DMS153 (cell line): ENCODE measurements around the gene GCH1.

Experiments used
- DNase-seq: peaks from one replicate; lab custom pipeline; 2025; lab: John Stamatoyannopoulos, UW

Gene GCH1

DNA sequence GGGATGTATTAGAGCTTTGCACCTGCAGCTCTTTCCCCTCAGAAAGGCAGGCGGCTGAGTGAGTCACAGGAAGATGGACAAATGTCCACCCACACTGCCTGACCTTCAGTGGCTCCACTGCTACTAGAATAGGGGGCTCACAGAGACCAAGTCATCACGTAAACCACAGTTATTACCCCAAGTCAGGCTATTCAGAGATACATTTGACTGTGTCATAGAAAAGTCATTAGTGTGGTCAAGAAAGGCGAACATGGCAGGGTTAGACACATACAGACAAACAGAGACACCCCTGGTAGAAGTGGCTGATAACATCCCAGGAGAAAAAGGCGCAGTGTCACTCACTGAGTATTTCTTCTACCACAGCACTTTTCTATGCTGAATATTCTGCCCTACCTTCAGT, 36.0 kb downstream of the GCH1 start:
- DNase-seq, result no peak

DNA sequence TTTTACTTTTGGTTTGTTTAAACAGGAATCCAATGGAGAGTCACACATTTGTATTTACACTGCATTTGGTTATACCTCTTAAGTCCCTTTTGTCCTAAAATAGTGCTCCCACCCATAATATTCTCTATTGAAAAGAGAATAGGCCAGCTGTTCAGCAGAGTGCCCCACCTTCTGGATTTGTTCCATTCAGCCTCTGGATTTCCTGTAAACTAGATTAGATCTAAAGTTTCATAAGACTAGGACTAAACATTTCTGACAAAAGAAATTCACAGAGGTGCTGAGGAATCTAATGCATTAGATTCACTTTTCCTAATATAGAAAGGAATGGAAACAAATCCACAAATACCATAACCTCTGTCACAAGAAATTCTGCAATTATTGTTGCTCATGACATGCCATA, 38.1 kb downstream of the GCH1 start:
- no peak for DNase-seq

DNA sequence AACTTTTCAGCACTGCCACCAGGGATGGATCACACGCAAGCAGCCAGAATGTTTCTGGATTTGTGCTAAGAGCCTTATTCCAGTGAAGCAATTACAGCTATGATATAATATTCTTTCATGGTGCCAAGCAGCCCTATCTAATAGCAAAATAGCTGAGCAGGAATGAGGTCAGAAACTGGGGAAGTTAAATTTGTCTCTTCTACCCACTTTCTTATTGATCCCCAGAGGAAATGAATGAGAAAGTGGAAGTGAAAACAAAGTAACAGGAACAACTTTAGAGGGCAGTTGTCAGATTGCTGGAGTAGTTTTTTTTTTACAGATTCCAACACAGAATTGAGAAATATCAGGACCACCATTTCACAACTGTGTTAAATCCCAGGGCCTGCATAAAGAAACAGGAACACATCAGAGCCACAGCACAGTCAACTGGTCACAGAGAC, 44.8 kb downstream of the GCH1 start:
- no peak for DNase-seq

DNA sequence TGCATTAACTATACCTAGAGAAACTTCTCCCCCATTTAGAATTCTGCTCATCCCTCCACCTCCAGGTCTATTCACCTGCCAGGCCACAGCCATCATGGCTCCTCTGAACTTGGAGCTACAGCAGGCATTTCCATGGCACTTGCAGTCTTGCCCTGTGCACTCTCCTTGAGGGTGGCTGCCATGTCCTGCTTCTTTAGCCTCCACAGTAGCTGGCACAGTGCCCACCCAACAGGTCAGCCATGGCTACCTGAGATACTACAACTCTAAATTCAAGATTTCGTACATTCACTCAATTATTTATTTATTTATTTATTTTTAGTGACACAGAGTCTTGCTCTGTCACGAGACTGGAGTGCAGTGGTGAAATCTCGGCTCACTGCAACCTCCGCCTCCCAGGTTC, 46.5 kb downstream of the GCH1 start:
- no peak for DNase-seq

DNA sequence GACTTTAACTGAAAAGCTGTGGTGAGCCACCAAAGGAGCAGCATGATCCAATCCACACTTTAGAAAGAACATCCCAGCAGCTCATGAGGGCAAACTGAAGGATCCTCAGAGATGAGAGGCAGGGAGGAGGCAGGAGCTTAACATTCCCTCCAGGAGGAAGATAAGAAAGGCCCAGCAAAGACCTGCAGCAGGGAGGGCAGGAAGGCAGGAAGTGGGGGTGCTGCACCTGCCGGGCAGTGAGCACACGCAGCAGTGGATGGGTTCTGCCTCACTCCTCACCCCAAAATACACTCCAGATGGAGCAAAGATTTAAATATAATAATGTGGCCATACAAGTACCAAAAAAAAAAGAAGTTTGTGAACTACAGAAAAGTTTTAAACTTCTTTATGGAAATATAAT, 48.4 kb downstream of the GCH1 start:
- no peak for DNase-seq

DNA sequence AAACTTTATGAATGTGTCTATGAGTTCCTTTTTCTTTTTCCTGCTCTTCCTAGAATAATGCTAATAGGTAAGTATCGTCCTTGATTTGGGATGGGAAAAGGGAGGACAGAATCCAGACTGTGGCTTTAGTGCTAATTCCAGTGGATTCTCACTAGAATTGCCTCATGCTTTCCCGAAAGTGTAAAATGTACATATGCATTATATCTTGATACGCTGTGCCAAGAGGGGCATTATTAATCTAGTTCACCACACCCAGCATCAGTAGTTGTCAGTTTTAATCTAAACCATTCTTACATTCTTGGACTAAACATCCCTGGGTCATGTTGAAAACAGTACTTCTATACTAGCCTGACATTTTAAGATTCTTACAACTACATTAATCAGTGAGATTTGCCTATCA, 49.3 kb downstream of the GCH1 start:
- DNase-seq, result no peak

DNA sequence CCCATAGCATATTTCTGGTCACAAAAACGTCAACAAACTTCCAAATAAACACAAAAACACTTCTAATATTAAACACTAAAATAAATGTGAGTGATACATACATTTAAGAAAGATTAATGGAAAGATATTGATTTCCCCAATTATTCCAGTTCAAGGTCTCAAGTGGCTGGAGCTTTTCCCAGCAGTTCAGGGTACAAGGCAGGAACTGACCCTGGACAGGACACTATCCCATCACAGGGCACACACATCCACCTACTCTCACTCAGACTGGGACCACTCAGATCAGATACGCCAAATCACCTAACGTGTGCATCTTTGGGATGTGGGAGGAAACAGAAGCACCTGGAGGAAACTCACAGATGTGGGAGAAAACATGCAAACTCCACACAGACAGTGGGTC, 50.4 kb downstream of the GCH1 start:
- no peak for DNase-seq

DNA sequence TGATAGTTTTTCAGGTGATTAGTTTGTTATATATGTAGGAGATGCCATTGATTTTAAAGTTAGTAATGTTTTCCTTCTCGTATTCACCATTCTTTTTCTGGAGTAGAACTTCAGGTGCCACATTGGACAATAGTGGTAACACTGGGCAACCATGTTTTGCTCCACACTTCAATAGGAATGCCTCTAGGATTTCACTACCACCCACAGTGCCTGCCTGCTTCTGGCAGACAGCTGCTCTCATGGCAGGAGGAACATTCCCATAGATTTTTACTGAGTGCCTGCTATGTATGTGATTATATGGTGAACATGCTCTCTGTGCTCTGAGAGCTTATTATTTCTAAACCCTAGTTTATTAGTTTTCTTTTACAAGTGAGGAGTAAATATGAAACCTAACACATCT, 53.7 kb downstream of the GCH1 start:
- DNase-seq, result no peak

DNA sequence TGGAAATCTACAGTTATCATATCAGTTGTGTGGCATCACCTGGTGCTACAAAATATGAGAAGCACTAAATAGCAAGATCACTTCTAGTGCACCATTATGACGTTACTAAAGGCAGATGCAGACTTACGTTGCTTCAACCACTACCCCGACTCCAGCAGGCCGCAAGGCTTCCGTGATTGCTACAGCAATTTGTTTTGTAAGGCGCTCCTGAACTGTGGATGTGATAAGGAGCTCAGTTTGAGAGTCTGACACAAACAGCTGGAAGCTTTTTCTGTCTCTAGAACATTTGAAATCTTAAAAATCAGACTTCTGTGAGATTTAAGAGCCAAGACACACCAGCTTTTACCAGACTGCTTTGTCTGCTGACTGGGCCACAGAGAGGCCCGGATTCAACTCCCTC, 57.0 kb downstream of the GCH1 start:
- DNase-seq, result no peak

DNA sequence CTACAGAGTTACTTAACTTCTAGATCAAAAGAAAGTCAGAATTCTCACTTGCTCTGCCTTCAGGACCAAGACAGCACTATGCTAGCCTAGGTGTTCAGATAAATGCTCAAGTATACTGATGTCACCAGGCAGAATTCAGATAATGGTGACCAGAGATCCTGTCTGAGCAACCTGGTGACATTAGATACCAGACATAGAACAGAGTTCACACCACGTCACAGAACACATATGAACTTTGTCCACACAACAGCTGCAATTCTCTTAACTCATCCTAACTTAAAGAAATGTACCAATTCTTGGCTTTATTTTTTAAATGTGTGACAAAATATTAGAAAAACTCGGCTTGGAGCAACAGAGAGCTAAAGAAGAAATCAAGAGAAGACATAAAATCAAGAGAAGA, 58.1 kb downstream of the GCH1 start:
- DNase-seq, result no peak

DNA sequence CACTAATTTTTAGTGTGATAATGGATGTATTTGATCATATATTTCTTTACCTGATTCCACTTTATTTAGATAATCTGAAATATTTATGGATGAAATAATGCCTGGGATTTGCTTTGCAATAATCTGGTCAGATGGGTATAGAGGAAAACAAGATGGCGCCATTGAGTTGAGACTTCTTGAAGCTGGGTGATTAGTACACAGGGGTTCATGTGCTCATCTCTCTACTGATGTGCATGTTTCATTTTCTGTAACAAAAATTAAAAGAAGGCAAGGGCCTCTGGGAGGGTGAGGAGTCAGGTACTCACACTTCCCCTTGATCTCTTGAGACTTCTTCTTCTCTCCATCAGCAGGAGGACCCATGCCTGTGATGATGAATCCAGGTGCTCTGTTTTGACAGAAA, 61.8 kb downstream of the GCH1 start:
- no peak for DNase-seq

DNA sequence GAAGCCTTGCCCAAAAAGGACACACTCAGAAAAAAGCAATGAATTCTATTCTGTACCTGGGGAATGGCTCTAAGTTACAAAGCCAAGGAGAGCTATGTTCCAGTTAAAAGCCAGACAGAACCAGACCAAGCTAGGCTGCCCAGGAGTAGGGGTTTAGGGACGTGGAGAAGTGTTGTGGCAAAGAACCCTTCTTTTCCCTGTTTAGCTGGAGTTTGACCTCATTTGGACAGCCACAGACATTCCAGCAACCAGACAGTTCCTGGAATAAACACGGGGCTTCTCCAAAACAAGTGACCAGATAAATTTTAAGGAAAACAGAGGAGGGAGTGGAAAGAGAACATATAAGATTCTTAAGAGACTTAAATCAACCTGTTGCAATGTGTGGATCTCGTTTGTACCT, 62.3 kb downstream of the GCH1 start:
- no peak for DNase-seq

DNA sequence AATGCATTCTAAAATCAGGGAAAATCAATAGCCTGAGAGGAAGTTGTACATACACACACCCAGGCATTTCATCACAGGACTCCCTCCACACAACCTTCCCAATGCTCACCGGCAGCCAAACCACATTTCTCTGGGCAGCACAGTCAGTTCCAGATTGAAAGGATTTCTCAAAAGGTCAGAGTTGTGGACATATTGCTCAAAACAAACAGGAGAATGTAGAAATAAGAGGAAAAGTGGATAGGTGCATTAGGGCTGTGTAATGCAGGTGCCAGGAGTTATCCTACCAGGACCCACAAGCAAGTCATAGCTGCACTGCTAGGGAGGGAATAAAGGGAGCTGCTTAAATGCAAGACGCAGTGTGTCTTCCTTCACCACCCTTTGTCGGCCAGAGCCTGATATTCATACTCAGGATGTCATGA, 62.9 kb downstream of the GCH1 start:
- no peak for DNase-seq

DNA sequence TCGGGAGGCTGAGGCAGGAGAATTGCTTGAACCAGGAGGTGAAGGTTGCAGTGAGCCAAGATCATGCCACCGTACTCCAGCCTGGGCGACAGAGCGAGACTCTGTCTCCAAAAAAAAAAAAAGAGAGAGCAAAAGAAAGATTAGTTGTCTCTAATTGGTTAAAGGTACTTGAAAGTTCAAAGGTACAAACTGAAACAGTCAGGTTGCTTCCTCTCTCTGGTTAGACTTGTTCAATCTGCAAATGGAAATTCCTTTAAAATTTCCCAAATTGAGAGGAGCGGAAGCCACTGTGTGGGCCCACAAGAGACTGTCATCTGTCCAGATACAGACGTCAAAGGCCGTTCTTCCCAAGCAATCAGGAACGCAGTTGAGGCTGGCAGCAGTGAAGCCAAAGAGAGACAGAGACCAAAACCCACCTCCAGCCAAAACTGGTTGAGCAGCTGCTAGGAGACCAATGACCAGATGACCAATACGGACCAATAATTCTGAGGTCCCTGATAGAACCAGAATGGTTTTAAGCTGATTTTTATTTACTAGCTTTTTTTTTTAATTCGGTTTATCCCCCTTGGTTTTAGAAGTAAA, 63.6 kb downstream of the GCH1 start:
- DNase-seq, result no peak

DNA sequence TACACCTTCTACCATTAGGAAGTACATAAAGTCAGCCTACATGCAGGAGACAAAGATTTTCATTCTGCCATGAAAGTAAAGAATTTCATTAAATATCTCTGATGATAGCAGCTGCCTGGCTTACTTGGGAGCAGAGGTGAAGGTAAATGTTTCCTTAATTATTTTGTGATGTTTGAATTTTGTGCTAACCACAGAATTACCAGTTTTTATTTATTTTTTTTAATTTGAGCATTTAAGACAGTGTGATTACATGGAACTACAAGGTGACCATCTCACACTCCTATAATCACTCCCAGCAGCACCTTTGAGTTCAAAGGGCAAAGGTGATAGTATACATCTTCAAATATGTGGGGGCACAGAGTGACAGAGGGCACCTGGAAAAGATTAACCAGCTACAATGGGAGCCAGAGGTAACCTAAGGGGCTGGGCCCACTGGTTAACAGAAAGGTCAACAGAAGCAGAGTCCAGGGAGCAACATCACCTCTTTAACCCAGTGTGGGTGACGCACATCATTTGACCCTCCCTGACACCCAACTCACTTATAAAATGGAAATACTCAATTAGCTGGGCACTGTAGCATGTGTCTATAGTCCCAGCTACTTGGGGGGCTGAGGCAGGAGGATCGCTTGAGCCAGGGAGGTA, 65.0 kb downstream of the GCH1 start:
- no peak for DNase-seq

DNA sequence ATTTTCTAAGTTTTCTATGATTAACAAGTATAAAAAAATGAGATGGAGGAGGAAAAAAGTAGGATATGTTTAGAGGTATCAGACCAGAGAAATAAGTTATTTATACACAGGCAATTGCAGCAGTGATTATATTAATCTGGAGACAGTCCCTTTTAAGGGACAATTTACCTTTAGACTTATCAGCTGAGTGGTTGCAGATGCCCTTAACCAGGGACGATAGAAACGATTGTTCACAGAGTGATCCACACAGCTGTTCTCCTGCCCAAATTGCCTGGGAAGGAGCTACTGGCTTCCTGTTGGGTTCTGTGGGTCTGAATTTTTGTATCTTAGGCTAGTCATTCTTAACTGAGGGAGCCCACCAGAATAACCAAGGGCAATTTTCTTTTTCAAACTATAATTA, 66.4 kb downstream of the GCH1 start:
- DNase-seq, result no peak

DNA sequence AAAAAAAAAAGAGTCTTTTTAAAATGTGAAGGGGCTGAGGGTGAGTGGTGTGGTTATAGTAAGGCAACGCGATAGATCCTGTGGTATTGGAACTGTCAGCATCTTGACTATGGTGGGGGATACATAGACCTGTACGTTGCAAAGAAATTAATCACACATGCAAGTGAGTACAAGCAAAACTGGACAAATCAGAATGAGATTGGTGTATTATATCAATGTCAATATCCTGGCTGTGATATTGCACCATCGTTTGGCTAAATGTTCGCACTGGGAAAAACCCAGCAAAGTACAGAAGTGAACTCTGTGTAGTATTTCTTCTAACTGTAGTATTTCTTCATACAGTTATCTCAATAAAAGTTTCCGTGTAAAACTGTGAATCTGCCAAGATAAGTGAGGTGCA, 67.9 kb downstream of the GCH1 start:
- DNase-seq, result no peak

DNA sequence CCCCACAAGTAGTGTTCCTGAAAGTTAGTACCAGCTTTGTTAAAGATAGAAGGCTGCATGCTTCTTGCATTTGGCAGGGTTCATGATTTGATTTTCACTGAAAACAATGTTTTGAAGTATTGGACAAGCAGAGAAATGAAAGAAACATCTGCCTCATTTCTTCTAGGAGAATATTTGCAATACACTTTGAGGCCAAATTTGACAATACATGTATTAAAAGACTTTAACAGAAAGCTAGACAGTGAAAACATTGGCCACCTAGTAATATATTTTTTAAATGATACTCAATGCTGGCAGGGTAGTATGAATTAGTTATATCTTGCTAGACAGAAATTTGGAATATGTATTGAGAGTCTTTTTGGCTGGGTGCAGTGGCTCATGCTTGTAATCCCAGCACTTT, 68.5 kb downstream of the GCH1 start:
- no peak for DNase-seq

DNA sequence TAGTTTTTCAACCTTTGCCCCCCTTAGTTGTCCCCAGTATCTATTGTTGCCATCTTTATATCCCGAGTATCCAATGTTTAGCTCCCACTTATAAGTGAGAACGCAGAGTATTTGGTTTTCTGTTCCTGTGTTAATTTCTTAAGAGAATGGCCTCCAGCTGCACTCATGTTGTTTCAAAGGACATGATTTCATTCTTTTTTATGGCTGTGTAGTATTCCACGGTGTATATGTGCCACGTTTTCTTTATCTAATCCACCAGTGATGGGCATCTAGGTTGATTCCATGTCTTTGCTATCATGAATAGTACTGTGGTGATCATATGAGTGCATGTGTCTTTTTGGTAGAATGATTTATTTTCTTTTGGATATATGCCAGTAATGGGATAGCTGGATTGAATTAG, 72.0 kb downstream of the GCH1 start:
- DNase-seq, result no peak

DNA sequence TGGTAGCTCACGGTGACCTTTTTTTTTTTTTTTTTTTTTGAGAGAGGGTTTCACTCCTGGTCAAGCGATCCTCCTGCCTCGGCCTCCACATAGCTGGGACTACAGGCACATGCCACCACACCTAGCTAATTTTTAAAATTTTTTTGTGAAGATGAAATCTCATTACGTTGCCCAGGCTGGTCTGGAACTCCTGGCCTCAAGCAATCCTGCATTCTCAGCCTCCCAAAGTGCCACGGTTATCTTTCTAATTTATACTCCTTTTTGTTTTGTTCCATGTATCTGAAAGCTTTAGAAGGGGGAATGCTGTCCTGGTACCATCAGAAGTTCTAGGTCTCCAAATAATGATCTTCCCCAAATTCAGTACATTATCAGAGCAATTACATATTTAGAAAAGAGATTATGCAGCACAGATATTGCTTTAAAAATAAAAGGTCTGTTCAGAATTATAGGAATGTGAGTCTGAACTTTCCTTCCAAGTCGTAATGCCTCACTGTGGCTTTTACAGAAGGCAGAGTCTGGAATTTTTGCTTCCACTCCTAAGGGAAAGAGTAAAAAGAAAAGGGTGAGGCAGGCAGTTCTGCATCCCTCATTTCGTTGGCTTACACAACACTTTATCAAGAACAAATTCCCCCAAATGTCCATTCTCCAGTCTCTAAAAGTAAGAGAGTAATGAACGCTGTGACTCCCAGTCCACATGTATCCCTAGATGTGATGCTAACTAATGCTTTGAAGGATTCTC, 73.0 kb downstream of the GCH1 start:
- no peak for DNase-seq

DNA sequence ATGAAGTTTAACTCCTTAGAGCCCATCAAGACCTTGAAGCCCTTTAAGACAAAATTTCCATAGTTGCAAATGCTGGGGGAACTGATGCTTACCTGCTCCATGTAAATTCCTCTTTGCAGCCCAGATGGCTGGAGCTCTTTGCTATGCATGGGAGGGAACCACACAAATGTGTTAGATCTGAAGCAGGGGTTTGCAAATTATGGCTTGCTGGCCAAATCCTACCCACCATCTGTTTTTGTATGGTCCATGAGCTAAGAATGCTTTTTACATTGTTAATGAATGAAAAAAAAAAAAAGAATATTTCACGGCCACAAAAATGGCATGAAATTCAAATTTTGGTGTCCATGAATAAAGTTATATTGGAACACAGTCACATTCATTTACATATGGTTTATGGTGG, 74.6 kb downstream of the GCH1 start:
- DNase-seq, result no peak

DNA sequence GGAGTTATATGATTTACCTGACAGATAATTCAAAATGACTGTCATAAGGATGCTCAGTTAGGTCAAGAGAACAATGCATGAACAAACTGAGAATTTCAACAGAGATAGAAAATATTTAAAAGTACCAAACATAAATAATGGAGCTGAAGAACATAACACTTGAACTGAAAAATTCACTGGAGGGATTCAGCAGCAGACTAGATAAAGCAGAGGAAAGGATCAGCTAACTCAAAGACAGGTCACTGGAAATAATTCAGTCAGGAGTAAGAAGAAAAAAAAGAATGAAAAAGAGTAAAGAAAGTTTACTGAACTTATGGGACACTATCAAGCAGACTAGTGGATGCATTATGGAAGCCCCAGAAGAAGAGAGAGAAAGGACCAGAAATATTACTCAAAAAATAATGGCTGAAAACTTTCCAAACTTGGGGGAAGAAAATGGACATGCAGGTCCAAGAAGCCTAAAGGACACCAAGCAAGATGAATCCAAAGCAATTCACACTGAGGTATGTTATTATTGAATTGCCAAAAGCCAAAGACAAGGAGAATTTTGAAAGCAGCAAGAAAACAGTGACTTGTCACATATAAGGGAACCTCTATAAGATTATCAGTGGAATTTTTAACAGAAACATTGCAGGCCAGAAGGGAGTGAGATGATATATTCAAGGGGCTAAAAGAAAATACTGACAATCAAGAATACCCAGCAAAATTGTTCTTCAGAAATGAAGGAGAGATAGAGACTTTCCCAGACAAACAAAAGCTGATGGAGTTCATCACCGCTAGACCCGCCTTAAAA, 78.7 kb downstream of the GCH1 start:
- DNase-seq, result no peak

DNA sequence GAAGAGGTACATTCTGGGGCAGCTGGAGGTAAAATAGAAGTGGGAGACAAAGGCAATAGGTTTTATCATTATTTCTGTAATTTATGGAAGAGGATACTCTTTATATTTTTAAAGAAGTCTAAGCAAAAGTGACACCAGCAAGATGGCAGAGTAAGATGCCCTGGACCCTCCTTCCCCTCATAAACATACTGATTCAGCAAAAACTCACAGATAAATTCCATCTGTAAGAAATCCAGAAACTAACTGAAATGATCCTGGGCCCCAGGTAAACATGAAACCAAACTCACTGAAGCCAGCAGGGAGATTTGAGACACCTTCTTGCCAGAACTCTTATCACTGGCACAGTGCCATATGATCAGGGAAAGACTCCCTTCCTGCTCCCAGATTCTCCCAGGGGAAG, 79.9 kb downstream of the GCH1 start:
- no peak for DNase-seq
